CD4-positive, alpha-beta T cell (primary cell): ENCODE results near the gene MGAT5. TPM values are rescaled to one million over a fixed set of nuclear protein-coding genes. Genes with fewer than 3 reads are reported as not detected.
A peak's percentile ranks its signal among the peaks of the same experiment; 100 is the strongest.

ENCODE experiments used
- ATAC-seq: fragments of 200-7000 bp; cut with Tn5 transposase; one replicate; pipeline ENCODE4 v1.10.0; 2022; ENCODE audit warnings: mild to moderate bottlenecking; ENCODE audit not compliant: poor library complexity
- CTCF ChIA-PET: fragments of 350-600 bp; sonication (Branson Sonifier 250); formaldehyde crosslinking; loops from one replicate; lab custom pipeline; 2021; ENCODE audit warnings: antibody characterized with exemption, inconsistent platforms; lab: Charles Lee
- POLR2A ChIA-PET: fragments of 350-600 bp; sonication (Branson Sonifier 250); formaldehyde crosslinking; loops from one replicate; lab custom pipeline; 2021; ENCODE audit warnings: antibody characterized with exemption, inconsistent platforms; lab: Charles Lee
- DNase-seq, 14 experiments: peaks; one replicate each; pipeline ENCODE4 v3.0.0-alpha.2; 2013 to 2020; ENCODE audit warnings: mixed read lengths in 2 of 14
- H3K27ac ChIP-seq, 2 donors: one replicate each; pipeline versions ENCODE4 v1.5.1 to v1.7.0; 2013; ENCODE audit warnings: low read length in 2 of 2, low read depth in 1 of 2, mild to moderate bottlenecking in 1 of 2
- H3K27me3 ChIP-seq, 2 experiments: 1 replicate in 1 of 2; 2 replicates in 1 of 2; pipeline versions ENCODE4 v1.6.1 to v1.7.0; 2013; ENCODE audit warnings: low read length in 2 of 2, control low read depth in 1 of 2, mild to moderate bottlenecking in 1 of 2, moderate library complexity in 1 of 2; ENCODE audit not compliant: insufficient read depth in 2 of 2, control insufficient read depth in 1 of 2
- H3K36me3 ChIP-seq: one replicate; pipeline ENCODE4 v1.6.1; 2013; ENCODE audit warnings: low read length, control low read depth; ENCODE audit not compliant: insufficient read depth
- H3K4me1 ChIP-seq: one replicate; pipeline ENCODE4 v1.6.1; 2013; ENCODE audit warnings: low read length, control low read depth; ENCODE audit not compliant: insufficient read depth
- H3K4me3 ChIP-seq: one replicate; pipeline ENCODE4 v1.5.1; 2013; ENCODE audit warnings: mild to moderate bottlenecking, low read length, moderate library complexity
- H3K9me3 ChIP-seq, 2 experiments: 1 replicate in 1 of 2; 2 replicates in 1 of 2; pipeline versions ENCODE4 v1.6.1 to v1.7.0; 2013; ENCODE audit warnings: low read length in 2 of 2, mild to moderate bottlenecking in 2 of 2, control low read depth in 1 of 2, moderate library complexity in 1 of 2; ENCODE audit not compliant: control insufficient read depth in 1 of 2, insufficient read depth in 1 of 2
- H3K27ac Mint-ChIP-seq: one replicate; pipeline ENCODE4 v1.8.0; 2020; ENCODE audit warnings: mixed read lengths
- H3K27me3 Mint-ChIP-seq: one replicate; pipeline ENCODE4 v1.8.0; 2021; ENCODE audit warnings: mixed read lengths
- H3K36me3 Mint-ChIP-seq: one replicate; pipeline ENCODE4 v1.8.0; 2021; ENCODE audit warnings: low read depth, mixed read lengths
- H3K4me1 Mint-ChIP-seq: one replicate; pipeline ENCODE4 v1.8.0; 2021; ENCODE audit warnings: low read depth, mixed read lengths
- H3K4me3 Mint-ChIP-seq: one replicate; pipeline ENCODE4 v1.8.0; 2020; ENCODE audit warnings: mild to moderate bottlenecking, mixed read lengths
- H3K9me3 Mint-ChIP-seq: one replicate; pipeline ENCODE4 v1.8.0; 2020; ENCODE audit warnings: mixed read lengths
- intact Hi-C, 2 experiments: fragments of 100-400 bp; cut with DNase I in 1 of 2; cut with micrococcal nuclease in 1 of 2; formaldehyde crosslinking; loops; one replicate each; pipeline versions ENCODE4 v1.15.1 to v1.9.0; 2023 to 2025; cut with DNase I, micrococcal nuclease
- total RNA-seq, 174 experiments: library from RNA in 2 of 174; stranded (reverse) in 2 of 174; gene quantifications; one replicate each; pipeline ENCODE4 v1.2.3 and lab custom pipeline; 2021 to 2026
- TF ChIP-seq, protein P1 (sequence below): fragments of 200-600 bp; IDR thresholded peaks from one replicate; pipeline ENCODE4 v1.8.0; 2022; ENCODE audit warnings: antibody characterized with exemption, mild to moderate bottlenecking

The MGAT5 gene
- total RNA-seq, 2 experiments from 2014 or later = 77.5 to 77.8 TPM

DNA sequence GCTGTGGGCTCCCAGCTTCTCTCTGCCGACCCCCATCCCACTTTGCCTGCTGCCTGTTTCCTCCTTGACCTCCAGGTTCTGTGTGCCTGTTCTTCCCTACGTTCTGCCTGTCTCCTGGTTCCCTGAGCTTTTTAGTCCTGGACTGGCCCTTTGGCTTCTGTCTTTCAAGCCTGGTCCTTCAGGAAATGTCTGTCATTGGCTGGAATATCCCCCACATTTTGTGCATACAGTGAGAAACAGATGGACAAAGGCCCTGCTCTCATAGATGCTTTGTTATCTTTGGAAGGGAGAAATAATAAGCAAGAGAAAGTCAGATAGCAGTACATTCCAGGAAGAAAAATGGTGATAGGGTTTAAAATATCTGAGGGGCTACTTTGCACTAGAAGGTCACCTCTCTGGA lies 5.7 kb downstream of the MGAT5 start:
- Histone ChIP-seq H3K27me3 (no peaks in the 10 kb centered on the region), H3K9me3 (no peaks in the 10 kb centered on the region), H3K4me1 (peaks cover 62% of the 10 kb centered on the region), H3K4me3 (no peak overlapping the region), H3K36me3 (peaks cover 4% of the 10 kb centered on the region), H3K27ac (no peak overlapping the region)
- Mint-ChIP-seq H3K27ac (peak overlapping the region; percentile 91), H3K4me3 (peak overlapping the region; percentile 55), H3K9me3 (no peaks in the 10 kb centered on the region), H3K4me1 (peaks cover 88% of the 10 kb centered on the region), H3K36me3 (peaks cover 16% of the 10 kb centered on the region), H3K27me3 (no peaks in the 10 kb centered on the region)
- POLR2A ChIA-PET = interaction anchor here (0.7 kb wide), 1 partner anchor 501 kb away, joined by 3 read pairs; no protein-coding TSS in a partner anchor
- TF ChIP-seq, protein P1, sequence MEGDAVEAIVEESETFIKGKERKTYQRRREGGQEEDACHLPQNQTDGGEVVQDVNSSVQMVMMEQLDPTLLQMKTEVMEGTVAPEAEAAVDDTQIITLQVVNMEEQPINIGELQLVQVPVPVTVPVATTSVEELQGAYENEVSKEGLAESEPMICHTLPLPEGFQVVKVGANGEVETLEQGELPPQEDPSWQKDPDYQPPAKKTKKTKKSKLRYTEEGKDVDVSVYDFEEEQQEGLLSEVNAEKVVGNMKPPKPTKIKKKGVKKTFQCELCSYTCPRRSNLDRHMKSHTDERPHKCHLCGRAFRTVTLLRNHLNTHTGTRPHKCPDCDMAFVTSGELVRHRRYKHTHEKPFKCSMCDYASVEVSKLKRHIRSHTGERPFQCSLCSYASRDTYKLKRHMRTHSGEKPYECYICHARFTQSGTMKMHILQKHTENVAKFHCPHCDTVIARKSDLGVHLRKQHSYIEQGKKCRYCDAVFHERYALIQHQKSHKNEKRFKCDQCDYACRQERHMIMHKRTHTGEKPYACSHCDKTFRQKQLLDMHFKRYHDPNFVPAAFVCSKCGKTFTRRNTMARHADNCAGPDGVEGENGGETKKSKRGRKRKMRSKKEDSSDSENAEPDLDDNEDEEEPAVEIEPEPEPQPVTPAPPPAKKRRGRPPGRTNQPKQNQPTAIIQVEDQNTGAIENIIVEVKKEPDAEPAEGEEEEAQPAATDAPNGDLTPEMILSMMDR = no peak
- CTCF ChIA-PET = no interaction called here
- ATAC-seq = no peak
- DNase-seq = no peak
- intact Hi-C loops = loop anchor here (2.0 to 5.0 kb wide), 2 partner anchors 23 to 33 kb away; no protein-coding TSS in a partner anchor

GRCh38 chr2:134259994-134260393 lies 6.1 kb downstream of the MGAT5 start:
- Mint-ChIP-seq H3K4me1 (peaks cover 87% of the 10 kb centered on the region), H3K27ac (peak overlapping the region; percentile 91), H3K36me3 (peaks cover 12% of the 10 kb centered on the region), H3K27me3 (no peaks in the 10 kb centered on the region), H3K4me3 (peak overlapping the region; percentile 55), H3K9me3 (no peaks in the 10 kb centered on the region)
- no peaks in the 10 kb centered on the region for H3K9me3 ChIP-seq
- H3K27me3 ChIP-seq = no peaks in the 10 kb centered on the region
- no peak overlapping the region for H3K4me3 ChIP-seq
- intact Hi-C loops = loop anchor here (2.0 to 5.0 kb wide), 2 partner anchors 23 to 32 kb away; no protein-coding TSS in a partner anchor
- POLR2A ChIA-PET = interaction anchor here (1.3 kb wide), 1 partner anchor 14 kb away, joined by 5 read pairs; no protein-coding TSS in a partner anchor
- no peak overlapping the region for H3K27ac ChIP-seq
- TF ChIP-seq, protein P1 = no peak
- H3K4me1 ChIP-seq = peaks cover 62% of the 10 kb centered on the region
- ATAC-seq = no peak
- DNase-seq = no peak
- CTCF ChIA-PET = interaction anchor here (1.1 kb wide), 1 partner anchor 136 kb away, joined by 3 read pairs; no protein-coding TSS in a partner anchor
- H3K36me3 ChIP-seq = no peaks in the 10 kb centered on the region

GRCh38 chr2:134260713-134261112 lies 6.8 kb downstream of the MGAT5 start:
- H3K4me3 ChIP-seq = no peak overlapping the region
- DNase-seq (no peak), ATAC-seq (no peak)
- H3K4me1 ChIP-seq = peaks cover 62% of the 10 kb centered on the region
- H3K27ac ChIP-seq = no peak overlapping the region
- TF ChIP-seq, protein P1 = no peak
- peaks cover 87% of the 10 kb centered on the region for H3K4me1 Mint-ChIP-seq
- H3K36me3 ChIP-seq = peaks cover 3% of the 10 kb centered on the region
- H3K4me3 Mint-ChIP-seq = peak overlapping the region; percentile 9
- intact Hi-C loops = no loop called here
- no peaks in the 10 kb centered on the region for H3K27me3 ChIP-seq
- ChIA-PET CTCF (interaction anchor here (1.1 kb wide), 1 partner anchor 136 kb away, joined by 3 read pairs; no protein-coding TSS in a partner anchor), POLR2A (interaction anchor here (1.1 to 1.7 kb wide), 3 partner anchors 15 to 141 kb away, joined by 4 to 5 read pairs (median 4); no protein-coding TSS in a partner anchor)
- peak overlapping the region; percentile 91 for H3K27ac Mint-ChIP-seq
- no peaks in the 10 kb centered on the region for H3K27me3 Mint-ChIP-seq
- peaks cover 6% of the 10 kb centered on the region for H3K36me3 Mint-ChIP-seq
- H3K9me3 ChIP-seq = no peaks in the 10 kb centered on the region
- no peaks in the 10 kb centered on the region for H3K9me3 Mint-ChIP-seq
